Endodermal cell (in vitro differentiated cells): ENCODE data around the gene NMB. TPM values are rescaled to one million over a fixed set of nuclear protein-coding genes. Genes with fewer than 3 reads are reported as not detected.

Experiments used
- DNase-seq: peaks from one replicate; pipeline ENCODE4 v3.0.0-alpha.2; 2017
- H3K27ac ChIP-seq: 2 replicates; pipeline ENCODE4 v1.5.1; 2013; ENCODE audit warnings: mild to moderate bottlenecking, low read depth, low read length, moderate library complexity
- H3K27me3 ChIP-seq: 2 replicates; pipeline ENCODE4 v1.6.1; 2013; ENCODE audit warnings: mild to moderate bottlenecking, low read length, moderate library complexity; ENCODE audit not compliant: insufficient read depth, control insufficient read depth, poor library complexity, severe bottlenecking
- H3K36me3 ChIP-seq: 2 replicates; pipeline ENCODE4 v1.7.0; 2013; ENCODE audit warnings: mild to moderate bottlenecking, low read length, moderate library complexity; ENCODE audit not compliant: control insufficient read depth, insufficient read depth
- H3K4me1 ChIP-seq: one replicate; pipeline ENCODE4 v1.7.0; 2013; ENCODE audit warnings: low read length; ENCODE audit not compliant: control insufficient read depth, insufficient read depth
- H3K4me3 ChIP-seq: 2 replicates; pipeline ENCODE4 v1.5.1; 2013; ENCODE audit warnings: mild to moderate bottlenecking, low read length, moderate library complexity
- H3K9ac ChIP-seq: 2 replicates; pipeline ENCODE4 v1.6.1; 2013; ENCODE audit warnings: mild to moderate bottlenecking, low read length, moderate library complexity; ENCODE audit not compliant: poor library complexity, severe bottlenecking; ENCODE audit errors: extremely low read depth
- H3K9me3 ChIP-seq: 2 replicates; pipeline ENCODE4 v1.6.1; 2013; ENCODE audit warnings: mild to moderate bottlenecking, low read length, moderate library complexity; ENCODE audit not compliant: control insufficient read depth
- H3K27ac Mint-ChIP-seq: 2 replicates; pipeline ENCODE4 v1.8.0; 2020; ENCODE audit warnings: mixed read lengths
- H3K27me3 Mint-ChIP-seq: 2 replicates; pipeline ENCODE4 v1.8.0; 2021; ENCODE audit warnings: mild to moderate bottlenecking, mixed read lengths; ENCODE audit not compliant: insufficient read depth
- H3K36me3 Mint-ChIP-seq: 2 replicates; pipeline ENCODE4 v1.8.0; 2020; ENCODE audit warnings: low read depth, mixed read lengths
- H3K4me1 Mint-ChIP-seq: 2 replicates; pipeline ENCODE4 v1.8.0; 2020; ENCODE audit warnings: mixed read lengths
- H3K4me3 Mint-ChIP-seq: 2 replicates; pipeline ENCODE4 v1.8.0; 2020; ENCODE audit warnings: mild to moderate bottlenecking, moderate library complexity, mixed read lengths
- H3K9me3 Mint-ChIP-seq: 2 replicates; pipeline ENCODE4 v1.8.0; 2020; ENCODE audit warnings: mild to moderate bottlenecking, mixed read lengths
- CTCF ChIP-seq: fragments of 200-600 bp; sonication (generic); conservative IDR thresholded peaks from 2 replicates; pipeline ENCODE4 v1.5.0; 2021; ENCODE audit warnings: antibody characterized with exemption, mild to moderate bottlenecking
- WGBS, 2 experiments: methylation state at CpG; one replicate each; pipeline versions ENCODE4 v1.1.5 to v1.1.7; 2013; ENCODE audit warnings: missing lambda C conversion rate in 2 of 2, mixed read lengths in 1 of 2; ENCODE audit not compliant: insufficient coverage in 1 of 2, insufficient read length in 1 of 2; 5-methylcytosine and 5-hydroxymethylcytosine counted together
- total RNA-seq, 2 donors: library from RNA; stranded (reverse); fragmentation: NEBNext Ultra II Directional in 1 of 2; extraction: Animal tissue kit (Norgen Biotek cat#: 25700) in 1 of 2; gene quantifications; 2 replicates in 1 of 2; 3 replicates in 1 of 2; pipeline ENCODE4 v1.2.1, GENCODE V29; 2021

NMB gene
- total RNA-seq, 2 donors from 2014 or later, result 5.3 to 7.3 TPM

- Mint-ChIP-seq H3K4me3 (no peak overlapping the region), H3K27me3 (no peaks in the 10 kb centered on the region), H3K36me3 (peaks cover 74% of the 10 kb centered on the region), H3K27ac (no peak overlapping the region), H3K4me1 (peaks cover 21% of the 10 kb centered on the region), H3K9me3 (no peaks in the 10 kb centered on the region)
- H3K4me1 ChIP-seq, result no peaks in the 10 kb centered on the region
- H3K9me3 ChIP-seq, result no peaks in the 10 kb centered on the region
- peaks cover 39% of the 10 kb centered on the region for H3K36me3 ChIP-seq
- H3K27ac ChIP-seq, result no peak overlapping the region
- H3K27me3 ChIP-seq, result no peaks in the 10 kb centered on the region
- no peak for DNase-seq
- WGBS, 2 experiments, result 89% methylated on average over 1 of the region's 1 CpG; no CpG with 5 or more reads in 1 of the 2 experiments
- TF ChIP-seq CTCF, result no peak
- H3K4me3 ChIP-seq, result no peak overlapping the region
- no peak overlapping the region for H3K9ac ChIP-seq
Observed at GRCh38 chr15:84608707-84609284, 49.2 kb downstream of the NMB start.

DNA sequence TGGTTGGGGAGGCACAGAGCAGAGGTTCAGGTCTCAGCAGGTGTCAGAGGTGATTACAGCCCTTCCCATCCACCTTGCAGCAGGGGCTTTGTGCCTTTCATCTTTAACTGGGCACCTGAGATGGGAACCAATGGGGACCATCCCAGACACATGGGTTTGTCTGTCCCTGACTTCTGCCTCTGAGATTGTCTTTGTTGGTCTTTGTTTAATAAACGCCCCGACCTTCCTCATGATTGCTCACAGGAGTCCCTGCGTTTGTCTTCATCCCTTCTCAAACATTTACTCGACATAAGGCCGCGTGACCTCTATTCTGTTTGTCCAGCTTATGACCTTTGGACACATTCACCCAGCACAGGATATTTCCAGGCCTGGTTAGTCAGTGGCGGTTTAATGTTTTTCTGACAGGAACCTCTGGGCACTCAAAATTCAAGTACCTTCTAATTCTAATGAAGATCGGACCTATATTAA, 51.3 kb downstream of the NMB start:
- Histone ChIP-seq H3K36me3 (peaks cover 40% of the 10 kb centered on the region), H3K9me3 (no peaks in the 10 kb centered on the region), H3K4me1 (no peaks in the 10 kb centered on the region), H3K9ac (no peak overlapping the region), H3K27me3 (no peaks in the 10 kb centered on the region), H3K27ac (no peak overlapping the region), H3K4me3 (no peak overlapping the region)
- WGBS, 2 experiments, result 95 to 97% methylated on average over 8 of the region's 8 CpGs
- H3K4me1 Mint-ChIP-seq, result peaks cover 26% of the 10 kb centered on the region
- H3K4me3 Mint-ChIP-seq, result no peak overlapping the region
- H3K36me3 Mint-ChIP-seq, result peaks cover 61% of the 10 kb centered on the region
- no peaks in the 10 kb centered on the region for H3K27me3 Mint-ChIP-seq
- no peaks in the 10 kb centered on the region for H3K9me3 Mint-ChIP-seq
- H3K27ac Mint-ChIP-seq, result no peak overlapping the region
- no peak for DNase-seq
- no peak for TF ChIP-seq CTCF

GRCh38 chr15:84605554-84605882, 52.5 kb downstream of the NMB start:
- H3K36me3 Mint-ChIP-seq, result peaks cover 58% of the 10 kb centered on the region
- no peak for DNase-seq
- H3K9me3 Mint-ChIP-seq, result no peaks in the 10 kb centered on the region
- H3K27me3 ChIP-seq, result no peaks in the 10 kb centered on the region
- peak overlapping the region; percentile 81 for H3K4me3 Mint-ChIP-seq
- no peaks in the 10 kb centered on the region for H3K9me3 ChIP-seq
- peak overlapping the region; percentile 74 for H3K27ac Mint-ChIP-seq
- WGBS, 2 experiments, result 83 to 91% methylated on average over 1 to 2 of the region's 2 CpGs
- no peak overlapping the region for H3K9ac ChIP-seq
- H3K36me3 ChIP-seq, result peaks cover 40% of the 10 kb centered on the region
- H3K27me3 Mint-ChIP-seq, result peaks cover 2% of the 10 kb centered on the region
- H3K4me3 ChIP-seq, result no peak overlapping the region
- H3K4me1 Mint-ChIP-seq, result peaks cover 26% of the 10 kb centered on the region
- no peak for TF ChIP-seq CTCF
- H3K4me1 ChIP-seq, result no peaks in the 10 kb centered on the region
- H3K27ac ChIP-seq, result no peak overlapping the region

Other genes starting within 250 kb of the NMB start
- gene ZSCAN2, start 57.2 kb downstream of the NMB start, total RNA-seq, result 10 to 100 TPM; 23.6 to 31.3 TPM
- 10 to 100 TPM; 44.1 to 46.8 TPM for gene WDR73, start 3.9 kb downstream of the NMB start, total RNA-seq
- 100 to 1,000 TPM; 192 to 197 TPM for gene SEC11A, start 57.9 kb upstream of the NMB start, total RNA-seq
- 10 to 100 TPM; 33.3 to 35.2 TPM for gene ZNF592, start 90.4 kb upstream of the NMB start, total RNA-seq
- 10 to 100 TPM; 57.8 to 94.1 TPM for gene ALPK3, start 159.2 kb upstream of the NMB start, total RNA-seq
- gene SLC28A1, start 226.5 kb upstream of the NMB start, total RNA-seq, result not detected